ENCODE data around the gene USP5. TPM values are rescaled to one million over a fixed set of nuclear protein-coding genes. Genes with fewer than 3 reads are reported as not detected.

Gene USP5
- total and polyA plus RNA-seq, 2 donors (not counting 3 experiments of a cell fraction or from before 2014, with no cell fraction given), result 68.9 to 135 TPM

DNA sequence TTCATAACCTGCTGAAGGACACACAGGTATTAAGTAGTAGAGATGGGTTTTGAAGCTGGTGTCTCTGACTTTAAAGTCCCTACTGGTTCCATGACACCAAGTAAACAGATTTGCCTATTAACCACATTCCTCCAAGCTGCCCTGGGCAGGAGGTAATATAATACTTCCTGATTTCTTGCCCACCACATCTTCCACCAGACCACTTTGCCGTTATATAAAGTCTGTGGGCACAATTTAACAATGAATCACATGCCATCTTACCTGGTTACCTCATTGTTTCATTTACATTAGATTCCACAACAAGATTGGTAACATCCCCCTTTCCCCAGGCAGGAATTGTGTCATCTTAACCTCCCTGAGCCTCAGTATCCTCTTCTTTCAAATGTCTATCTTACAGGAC, 51.8 kb downstream of the USP5 start:
- Histone ChIP-seq H3K36me3 (ENCODE audit: control insufficient read depth in 2 of 2, extremely low read depth in 1 of 2, insufficient read depth in 2 of 2, low read length in 2 of 2) (no peaks in the 10 kb centered on the region), H3K4me1 (ENCODE audit: control insufficient read depth, extremely low read depth, insufficient read depth, low read length) (peaks cover 7% of the 10 kb centered on the region), H3K4me3 (replicated peaks in 1 of 3; ENCODE audit: insufficient read depth in 1 of 3, low read depth in 1 of 3, low read length in 3 of 3) (no peak overlapping the region), H3K9ac (replicated peaks; ENCODE audit: extremely low read depth, insufficient read depth, low read length) (no peak overlapping the region), H4K20me1 (replicated peaks; ENCODE audit: control insufficient read depth, extremely low read depth, insufficient read depth, low read length) (no peaks in the 10 kb centered on the region), H3K79me2 (ENCODE audit: control insufficient read depth, insufficient read depth, low read length) (no peaks in the 10 kb centered on the region), H3K27ac (ENCODE audit: insufficient read depth, low read depth, low read length) (no peak overlapping the region), H3K4me2 (ENCODE audit: insufficient read depth, low read length) (no peak overlapping the region), H3K9me1 (replicated peaks; ENCODE audit: control insufficient read depth, extremely low read depth, insufficient read depth, low read length) (no peaks in the 10 kb centered on the region), H3K27me3 (ENCODE audit: control insufficient read depth in 2 of 2, insufficient read depth in 2 of 2, low read length in 2 of 2) (no peaks in the 10 kb centered on the region), H2AFZ (ENCODE audit: low read depth, low read length) (peak overlapping the region; percentile 86), H3K9me3 (replicated peaks; ENCODE audit: control insufficient read depth, insufficient read depth, low read length) (no peaks in the 10 kb centered on the region)
- no peak for FAIRE-seq
- BruUV-seq (replicated peaks), result no TSS peak
- dilution Hi-C loops (cut with MboI; ENCODE audit: extremely low pct_ligation_motif_present, low sequenced_read_pairs), result no loop called here
- TF ChIP-seq FOS (IDR thresholded peaks at IDR 0.05; ENCODE audit: borderline replicate concordance, insufficient read depth, low read length) (no peak), POLR2A (IDR thresholded peaks at IDR 0.05; ENCODE audit: low read depth, low read length) (no peak), EZH2 (IDR thresholded peaks at IDR 0.05; ENCODE audit: borderline replicate concordance, low read depth, low read length, severe bottlenecking) (no peak), MAX (IDR thresholded peaks at IDR 0.05; ENCODE audit: insufficient read depth, insufficient read length) (no peak)
- TF ChIP-seq, protein P1, sequence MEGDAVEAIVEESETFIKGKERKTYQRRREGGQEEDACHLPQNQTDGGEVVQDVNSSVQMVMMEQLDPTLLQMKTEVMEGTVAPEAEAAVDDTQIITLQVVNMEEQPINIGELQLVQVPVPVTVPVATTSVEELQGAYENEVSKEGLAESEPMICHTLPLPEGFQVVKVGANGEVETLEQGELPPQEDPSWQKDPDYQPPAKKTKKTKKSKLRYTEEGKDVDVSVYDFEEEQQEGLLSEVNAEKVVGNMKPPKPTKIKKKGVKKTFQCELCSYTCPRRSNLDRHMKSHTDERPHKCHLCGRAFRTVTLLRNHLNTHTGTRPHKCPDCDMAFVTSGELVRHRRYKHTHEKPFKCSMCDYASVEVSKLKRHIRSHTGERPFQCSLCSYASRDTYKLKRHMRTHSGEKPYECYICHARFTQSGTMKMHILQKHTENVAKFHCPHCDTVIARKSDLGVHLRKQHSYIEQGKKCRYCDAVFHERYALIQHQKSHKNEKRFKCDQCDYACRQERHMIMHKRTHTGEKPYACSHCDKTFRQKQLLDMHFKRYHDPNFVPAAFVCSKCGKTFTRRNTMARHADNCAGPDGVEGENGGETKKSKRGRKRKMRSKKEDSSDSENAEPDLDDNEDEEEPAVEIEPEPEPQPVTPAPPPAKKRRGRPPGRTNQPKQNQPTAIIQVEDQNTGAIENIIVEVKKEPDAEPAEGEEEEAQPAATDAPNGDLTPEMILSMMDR (IDR thresholded peaks at IDR 0.05; ENCODE audit: extremely low read depth in 1 of 2, insufficient read depth in 1 of 2, low read depth in 1 of 2, low read length in 2 of 2), result no peak
- intact Hi-C loops (cut with micrococcal nuclease), result loop anchor here (1.0 kb wide), 1 partner anchor 12 kb away; no protein-coding TSS in a partner anchor
- no peak for DNase-seq (ENCODE audit: low read depth, low spot score)
- ChIA-PET CTCF (interaction anchor here (1.5 to 2.0 kb wide), 3 partner anchors 13 to 34 kb away, joined by 5 to 7 read pairs (median 6); partner anchors contain the start of gene SPSB2), POLR2A (no interaction called here)
